Measurements from ENCODE around the gene COQ5. TPM values are rescaled to one million over a fixed set of nuclear protein-coding genes. Genes with fewer than 3 reads are reported as not detected.

COQ5 gene
- total and polyA plus RNA-seq, 7 donors = 33.1 to 81.4 (median 52.8) TPM

- no peak overlapping the region for H3K27ac ChIP-seq
- intact Hi-C loops (cut with DNase I) = loop anchor here in 1 of 2 donors (5.0 kb wide), 1 partner anchor 83 kb away; the partner anchor contains the start of gene POP5
- peaks cover 9 to 63% of the 10 kb centered on the region in 2 donors for H3K36me3 ChIP-seq (ENCODE audit: insufficient read depth in 1 of 2, low read depth in 1 of 2)
Observed at GRCh38 chr12:120498870-120499515, 30.0 kb downstream of the COQ5 start.

GRCh38 chr12:120497524-120498150, 31.3 kb downstream of the COQ5 start:
- intact Hi-C loops (cut with DNase I) = loop anchor here in 1 of 2 donors (5.0 kb wide), 1 partner anchor 85 kb away; the partner anchor contains the start of gene POP5

More at GRCh38 chr12:120498870-120499515, 30.0 kb downstream of the COQ5 start:
- 84 to 89% (median 85%) methylated on average over 3 of the region's 3 CpGs for WGBS, 3 donors
- TF ChIP-seq CTCF (IDR thresholded peaks at IDR 0.05) = no peak
- Histone ChIP-seq H3K4me3 (no peak overlapping the region), H3K4me1 (peaks cover 21% of the 10 kb centered on the region), H3K9me3 (no peaks in the 10 kb centered on the region), H3K27me3 (ENCODE audit: insufficient read depth in 3 of 3, low read length in 2 of 3) (no peaks in the 10 kb centered on the region)
- DNase-seq = no peak
- ATAC-seq = no peak

DNA sequence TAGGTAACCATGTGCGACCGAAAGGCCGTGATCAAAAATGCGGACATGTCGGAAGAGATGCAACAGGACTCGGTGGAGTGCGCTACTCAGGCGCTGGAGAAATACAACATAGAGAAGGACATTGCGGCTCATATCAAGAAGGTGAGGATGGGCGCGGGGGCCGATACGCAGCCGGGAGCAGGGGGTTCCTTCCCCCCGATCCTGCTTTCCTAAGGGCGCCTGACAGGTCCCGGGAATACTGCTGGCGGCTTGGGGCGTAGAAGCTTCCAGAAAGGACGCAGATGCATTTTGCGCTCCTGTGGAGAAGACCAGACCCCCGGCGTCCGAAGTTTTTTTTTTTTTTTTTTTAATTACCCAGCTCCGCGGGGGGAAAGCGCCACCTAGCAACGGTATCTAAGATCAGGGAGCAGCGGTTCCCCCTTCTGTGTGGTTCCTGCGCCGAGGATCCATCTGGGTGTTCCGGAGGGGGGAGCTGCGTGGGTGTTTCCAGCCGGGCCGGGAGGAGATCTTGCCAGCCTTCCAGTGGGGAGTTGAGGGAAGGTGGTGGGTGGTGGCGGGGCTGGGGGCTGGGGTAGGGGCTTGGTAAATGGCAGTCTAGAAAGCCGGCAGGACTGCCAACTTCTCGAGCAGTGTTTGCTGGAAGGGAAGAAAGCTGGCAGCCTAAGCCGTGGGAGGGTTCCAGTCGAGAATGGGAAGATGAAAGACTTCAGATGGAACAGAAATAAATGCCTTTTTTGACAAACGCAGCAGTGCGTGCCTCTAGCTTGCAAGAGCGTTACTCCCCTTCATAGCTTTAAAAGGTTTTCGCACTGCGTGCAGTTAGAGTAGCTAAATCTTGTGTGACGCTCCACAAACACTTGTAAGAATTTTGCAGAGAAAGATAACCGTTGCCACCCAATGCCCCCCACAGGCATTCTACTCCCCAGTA, 32.3 kb downstream of the COQ5 start:
- Histone ChIP-seq H3K36me3 (ENCODE audit: insufficient read depth in 1 of 2, low read depth in 1 of 2) (peaks cover 9 to 41% of the 10 kb centered on the region in 2 donors), H3K27ac (peak overlapping the region; percentile 80), H3K27me3 (ENCODE audit: insufficient read depth in 3 of 3, low read length in 2 of 3) (no peaks in the 10 kb centered on the region), H3K4me3 (peak overlapping the region; percentile 99), H3K9me3 (no peaks in the 10 kb centered on the region), H3K4me1 (peaks cover 21% of the 10 kb centered on the region)
- peak; percentile 67 to 83 for DNase-seq
- peak; percentile 46 to 80 (median 60) for ATAC-seq
- 1 to 2% (median 1%) methylated on average over 46 to 47 of the region's 47 CpGs for WGBS, 3 donors
- TF ChIP-seq CTCF (IDR thresholded peaks at IDR 0.05) = no peak
- intact Hi-C loops (cut with DNase I) = loop anchor here in 1 of 2 donors (5.0 kb wide), 1 partner anchor 86 kb away; the partner anchor contains the start of gene POP5

More at GRCh38 chr12:120497524-120498150, 31.3 kb downstream of the COQ5 start:
- Histone ChIP-seq H3K27ac (no peak overlapping the region), H3K36me3 (ENCODE audit: insufficient read depth in 1 of 2, low read depth in 1 of 2) (peaks cover 9 to 50% of the 10 kb centered on the region in 2 donors), H3K4me1 (peaks cover 21% of the 10 kb centered on the region), H3K4me3 (peak overlapping the region; percentile 99), H3K9me3 (no peaks in the 10 kb centered on the region), H3K27me3 (ENCODE audit: insufficient read depth in 3 of 3, low read length in 2 of 3) (no peaks in the 10 kb centered on the region)
- no peak for DNase-seq
- TF ChIP-seq CTCF (IDR thresholded peaks at IDR 0.05) = no peak
- ATAC-seq = no peak
- 14 to 31% (median 17%) methylated on average over 9 of the region's 9 CpGs for WGBS, 3 donors

DNA sequence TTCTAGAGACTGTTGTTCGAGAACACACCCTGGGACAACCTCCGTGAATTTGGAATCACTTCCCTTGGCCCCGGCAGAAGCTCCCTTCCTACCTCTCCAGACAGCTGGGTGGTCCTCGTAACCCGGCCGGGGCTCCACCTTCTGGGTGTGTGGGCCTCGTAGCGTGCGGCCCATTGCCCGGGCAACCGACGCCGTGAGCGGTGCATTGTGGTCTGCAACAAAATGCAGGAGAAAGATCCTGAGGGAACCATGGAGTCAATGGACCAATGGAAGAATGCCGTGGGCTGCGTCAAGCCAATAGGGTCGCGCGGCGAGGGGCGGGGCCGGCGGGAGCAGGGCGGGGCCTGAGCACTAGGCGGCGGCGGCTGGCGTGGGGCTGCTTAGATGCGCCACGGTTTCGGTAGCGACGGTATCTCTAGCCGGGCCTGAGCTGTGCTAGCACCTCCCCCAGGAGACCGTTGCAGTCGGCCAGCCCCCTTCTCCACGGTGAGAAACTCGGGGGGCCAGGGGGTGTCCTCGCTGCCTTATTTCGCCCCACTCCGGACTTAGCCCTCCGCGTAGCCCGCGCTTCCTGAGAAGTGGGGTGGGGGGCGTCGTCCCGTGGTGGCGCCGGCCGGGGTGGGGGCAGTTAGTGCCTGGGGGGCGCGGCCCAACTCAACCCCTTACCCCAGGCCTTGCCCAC, 33.1 kb downstream of the COQ5 start, which contains the start of gene DYNLL1:
TSS of gene DYNLL1 (plus strand) at position 383 of the 682 bp plus-strand sequence. CDS start 309 bp downstream, outside the sequence.
- no peaks in the 10 kb centered on the region for H3K9me3 ChIP-seq
- peaks cover 27% of the 10 kb centered on the region for H3K4me1 ChIP-seq
- intact Hi-C loops (cut with DNase I) = loop anchor here in 1 of 2 donors (5.0 kb wide), 1 partner anchor 86 kb away; the partner anchor contains the start of gene POP5
- H3K27me3 ChIP-seq (ENCODE audit: insufficient read depth in 3 of 3, low read length in 2 of 3) = no peaks in the 10 kb centered on the region
- WGBS, 3 donors = 0 to 1% (median 1%) methylated on average over 40 to 53 of the region's 53 CpGs
- DNase-seq (peak; percentile 94 to 98), ATAC-seq (peak; percentile 98 to 100 (median 99))
- H3K4me3 ChIP-seq = peak within 1 kb of the TSS; percentile 99
- H3K36me3 ChIP-seq (ENCODE audit: insufficient read depth in 1 of 2, low read depth in 1 of 2) = peaks cover 9 to 33% of the 10 kb centered on the region in 2 donors
- TF ChIP-seq CTCF (IDR thresholded peaks at IDR 0.05) = peak; percentile 9
- H3K27ac ChIP-seq = peak within 1 kb of the TSS; percentile 80

Measured in psoas muscle (tissue), 8 donors.